ENCODE results near the gene SLC35F3.
"Not testable (repeated sequence)": the region's sequence is repeated elsewhere in the genome, so short reads cannot be mapped to it uniquely, and the experiment has no call there.

The SLC35F3 gene

DNA sequence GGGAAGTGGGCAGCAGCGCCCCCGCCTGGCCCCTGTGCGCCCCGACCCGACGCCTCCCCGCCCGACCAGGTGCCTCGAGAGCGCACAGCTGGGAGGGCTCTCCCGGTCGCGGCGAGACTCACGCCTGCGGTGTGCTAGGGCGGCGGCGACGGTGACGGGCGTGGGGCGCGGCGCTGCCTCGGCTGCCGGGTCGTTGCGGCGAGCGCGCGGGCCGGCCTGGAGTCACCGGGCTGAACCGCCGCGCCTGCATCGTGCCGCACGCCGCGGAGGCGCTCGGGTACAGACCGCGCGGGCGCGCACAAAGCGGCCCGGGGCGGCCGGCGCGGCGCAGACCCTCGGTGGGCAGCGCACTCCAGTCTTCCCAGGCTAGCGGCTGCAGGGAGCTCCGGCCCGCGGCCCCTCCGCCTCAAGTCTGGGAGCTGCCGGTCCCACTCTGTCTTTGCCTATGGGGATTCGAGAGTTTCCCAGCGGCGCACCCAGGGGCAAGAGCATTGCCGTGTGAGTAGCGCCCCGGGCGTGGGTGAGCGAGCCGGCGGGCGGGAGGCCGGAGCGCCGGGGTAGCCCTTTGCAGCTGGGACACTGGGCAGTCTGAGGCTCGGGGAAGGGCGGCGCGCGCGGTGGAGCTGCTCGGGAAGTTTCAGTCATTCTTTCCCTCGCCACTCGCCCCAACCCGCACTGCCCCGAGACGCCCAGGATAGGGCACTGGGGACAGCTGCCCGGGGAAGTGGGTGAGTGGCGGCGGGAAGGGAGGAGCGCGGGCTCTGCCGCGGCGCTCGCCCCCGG lies at the start of gene SLC35F3:
SLC35F3 (plus strand) TSS at position 44 of the 783 bp plus-strand sequence.
- DNase-seq (ENCODE audit: low spot score), result no peak

GRCh38 chr1:233859446-233859845 lies 45.0 kb upstream of the SLC35F3 start:
- no peak for DNase-seq (ENCODE audit: low spot score)

DNA sequence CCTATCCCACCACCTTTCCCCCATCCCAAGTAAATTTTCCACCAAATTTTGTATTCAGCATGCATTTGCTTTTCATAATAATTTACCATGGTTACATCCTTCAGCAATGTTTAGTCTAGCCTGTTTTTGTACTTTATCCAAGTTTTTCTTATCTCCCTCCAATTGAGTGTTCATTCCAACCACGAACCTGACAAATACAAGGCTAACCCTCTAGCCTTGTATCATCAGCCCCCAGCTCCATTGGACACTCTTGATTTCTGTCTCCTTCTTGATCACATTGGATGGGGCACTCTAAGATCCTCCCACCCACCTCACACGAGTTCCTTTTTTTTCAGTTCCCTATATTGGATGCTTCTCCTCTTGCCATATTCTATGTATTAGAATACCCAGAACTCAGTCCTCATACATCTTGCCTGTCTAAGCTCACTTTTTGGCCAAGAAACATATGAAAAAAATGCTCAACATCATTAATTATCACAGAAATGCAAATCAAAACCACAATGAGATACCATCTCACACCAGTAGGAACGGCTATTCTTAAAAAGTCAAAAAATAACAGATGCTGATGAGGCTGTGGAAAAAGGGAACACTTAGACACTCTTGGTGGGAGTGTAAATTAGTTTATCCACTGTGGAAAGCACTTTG lies 40.5 kb upstream of the SLC35F3 start:
- no peak for DNase-seq (ENCODE audit: low spot score)

GRCh38 chr1:233864578-233864977 lies 39.9 kb upstream of the SLC35F3 start:
- DNase-seq (ENCODE audit: low spot score), result no peak

DNA sequence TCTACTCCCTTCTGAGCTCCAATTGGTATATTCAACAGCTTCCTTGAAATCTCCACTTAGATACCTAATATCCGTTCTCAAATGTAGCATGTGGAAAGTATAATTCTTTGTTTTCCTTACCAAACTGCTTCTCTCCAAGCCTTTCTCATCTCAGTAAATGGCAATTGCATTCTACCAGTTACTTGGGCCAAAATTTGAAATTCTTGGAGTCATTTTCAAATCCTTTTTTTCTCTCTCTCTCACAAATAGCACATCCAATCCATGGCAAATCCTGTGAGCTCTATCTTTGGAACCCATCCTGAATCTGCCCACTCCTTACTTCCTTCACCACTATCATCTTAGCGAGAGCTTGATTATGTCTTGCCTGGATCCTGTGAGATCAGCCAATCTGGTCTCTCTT lies 39.3 kb upstream of the SLC35F3 start:
- no peak for DNase-seq (ENCODE audit: low spot score)

DNA sequence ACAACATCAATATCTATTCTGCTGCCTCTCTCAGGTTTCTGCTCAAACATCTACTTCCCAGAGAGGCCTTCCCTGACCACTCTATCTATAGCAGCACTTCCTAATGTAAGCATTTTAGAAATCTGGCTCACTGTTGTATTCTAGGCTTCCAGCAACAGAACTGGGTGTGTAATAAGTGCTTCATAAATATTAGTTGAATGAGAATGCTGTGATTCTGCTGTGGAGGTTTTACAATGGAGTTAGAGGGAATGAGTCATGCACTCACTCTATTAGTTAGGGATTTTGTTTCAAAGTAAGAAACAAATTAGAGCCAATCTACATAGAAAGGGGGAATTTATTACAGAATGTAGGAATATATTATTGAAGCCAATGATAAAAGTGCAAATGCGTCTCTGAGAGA lies 38.6 kb upstream of the SLC35F3 start:
- DNase-seq (ENCODE audit: low spot score), result no peak

GRCh38 chr1:233867028-233867427 lies 37.4 kb upstream of the SLC35F3 start:
- no peak for DNase-seq (ENCODE audit: low spot score)

- no peak for DNase-seq (ENCODE audit: low spot score)
These were observed 36.0 kb upstream of the SLC35F3 start for GRCh38 chr1:233868461-233868860.

DNA sequence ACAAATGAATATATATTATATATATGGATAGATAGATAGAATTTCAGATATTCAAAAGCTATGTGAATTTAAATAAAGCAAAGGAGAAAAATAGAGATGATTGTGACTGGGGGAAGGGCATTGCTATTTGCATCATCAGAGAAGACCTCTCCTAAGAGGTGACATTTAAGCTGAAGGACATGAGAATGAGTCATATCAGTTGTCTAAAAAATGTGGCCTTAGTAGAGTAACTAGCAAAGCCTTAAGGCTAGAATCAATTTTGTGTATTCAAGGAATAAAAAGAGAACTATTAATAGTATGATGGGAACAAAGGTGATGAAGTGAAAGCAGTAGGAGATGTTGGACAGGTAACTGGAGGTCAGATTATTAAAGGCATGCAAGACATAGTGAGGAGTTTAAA lies 34.8 kb upstream of the SLC35F3 start:
- DNase-seq (ENCODE audit: low spot score), result no peak

DNA sequence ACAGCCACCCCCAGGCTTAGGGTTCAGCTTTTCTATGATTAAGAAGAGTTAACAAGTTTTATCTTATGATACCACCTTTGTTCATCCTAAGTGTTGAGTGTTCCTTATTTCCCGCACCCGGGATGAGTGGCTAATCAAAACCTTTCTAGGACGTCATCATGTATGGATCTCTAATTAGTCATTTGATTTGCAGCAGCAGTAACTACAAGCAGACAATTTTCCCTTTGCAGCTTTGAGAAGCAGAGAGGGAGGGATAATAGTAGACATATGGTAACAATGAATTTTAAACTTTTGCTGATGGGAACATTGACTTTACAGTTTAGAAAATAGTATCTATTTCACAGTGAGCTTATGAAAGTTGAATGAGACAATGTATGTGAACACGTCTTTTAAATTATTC lies 30.8 kb upstream of the SLC35F3 start:
- no peak for DNase-seq (ENCODE audit: low spot score)

DNA sequence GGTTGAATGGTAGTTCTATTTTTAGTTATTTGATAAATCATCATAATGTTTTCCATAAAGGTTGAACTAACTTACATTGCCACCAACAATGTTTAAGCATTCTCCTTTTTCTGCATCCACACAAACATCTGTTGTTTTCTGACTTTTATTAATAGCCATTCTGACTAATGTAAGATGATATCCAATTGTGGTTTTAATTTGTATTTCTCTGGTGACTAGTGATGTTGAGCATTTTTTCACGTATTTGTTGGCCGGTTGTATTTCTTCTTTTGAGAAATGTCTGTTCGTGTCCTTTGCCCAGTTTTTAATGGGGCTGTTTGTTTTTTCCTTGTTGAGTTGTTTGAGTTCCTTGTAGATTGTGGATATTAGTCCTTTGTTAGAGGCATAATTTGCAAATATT lies 24.6 kb upstream of the SLC35F3 start:
- DNase-seq (ENCODE audit: low spot score), result no peak

- no peak for DNase-seq (ENCODE audit: low spot score)
These were observed 20.8 kb upstream of the SLC35F3 start for GRCh38 chr1:233883671-233884070.

GRCh38 chr1:233884461-233885151 lies 19.9 kb upstream of the SLC35F3 start:
- DNase-seq (ENCODE audit: low spot score), result no peak

- no peak for DNase-seq (ENCODE audit: low spot score)
These were observed 19.1 kb upstream of the SLC35F3 start for GRCh38 chr1:233885196-233885920.

- not testable (repeated sequence) for DNase-seq (ENCODE audit: low spot score)
These were observed 13.3 kb upstream of the SLC35F3 start for GRCh38 chr1:233891151-233891550.

- DNase-seq (ENCODE audit: low spot score), result no peak
These were observed 6.9 kb upstream of the SLC35F3 start for GRCh38 chr1:233897325-233898162.

DNA sequence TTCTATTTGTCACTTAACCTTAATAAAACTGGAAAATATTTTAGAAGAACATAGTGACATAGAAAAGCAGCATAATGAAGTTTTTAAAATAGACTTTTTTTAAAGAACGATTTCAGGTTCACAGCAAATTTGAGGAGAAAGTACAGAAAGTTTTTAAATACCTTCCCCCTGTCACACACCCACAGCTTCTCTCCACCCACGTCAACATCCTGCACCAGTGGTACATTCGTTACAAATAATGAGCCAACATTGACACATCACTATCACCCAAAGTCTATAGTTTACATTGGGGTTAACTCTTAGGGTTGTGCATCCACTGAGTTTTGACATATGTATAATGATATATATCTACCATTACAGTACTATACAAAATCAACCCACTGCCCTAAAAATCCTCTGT lies 3.0 kb upstream of the SLC35F3 start:
- DNase-seq (ENCODE audit: low spot score), result no peak

GRCh38 chr1:233905416-233906051 lies 1.1 kb downstream of the SLC35F3 start:
- DNase-seq (ENCODE audit: low spot score), result no peak

- no peak for DNase-seq (ENCODE audit: low spot score)
These were observed 2.7 kb downstream of the SLC35F3 start for GRCh38 chr1:233907151-233907550.

GRCh38 chr1:233908092-233908491 lies 3.6 kb downstream of the SLC35F3 start:
- DNase-seq (ENCODE audit: low spot score), result no peak

- no peak for DNase-seq (ENCODE audit: low spot score)
These were observed 4.7 kb downstream of the SLC35F3 start for GRCh38 chr1:233909195-233909594.
